ENCODE measurements around the gene KCNK7.

Gene KCNK7

DNA sequence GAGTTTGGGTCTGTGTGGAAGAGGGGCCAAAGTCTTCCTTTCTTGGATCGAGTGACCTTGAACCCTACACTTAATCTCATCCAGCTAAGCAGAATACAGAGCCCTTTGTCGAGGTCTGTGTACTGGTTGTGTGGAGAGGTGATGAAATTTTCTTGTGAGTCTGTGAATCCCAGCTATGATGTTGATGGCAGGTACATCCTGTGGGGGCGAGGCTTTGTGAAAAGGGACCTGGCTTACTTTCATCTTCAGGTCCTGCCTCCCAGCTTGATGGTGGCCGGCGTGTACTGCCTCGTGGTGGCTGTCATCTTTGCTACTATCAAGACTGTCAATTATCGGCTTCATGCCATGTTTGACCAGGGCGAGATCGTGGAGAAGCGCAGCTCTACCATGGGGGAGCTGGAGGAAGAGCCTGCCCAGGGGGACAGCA is 21.0 kb upstream of the KCNK7 start:
- no peak overlapping the region for H3K27ac ChIP-seq (ENCODE audit: low read depth, low read length, severe bottlenecking)
- peaks cover 24% of the 10 kb centered on the region for H3K4me1 ChIP-seq (ENCODE audit: control insufficient read depth, insufficient read depth, low read length, poor library complexity, severe bottlenecking)
- H3K9me3 ChIP-seq (ENCODE audit: control insufficient read depth, low read length) = no peaks in the 10 kb centered on the region
- H3K36me3 ChIP-seq (ENCODE audit: control insufficient read depth, insufficient read depth, low read length) = peaks cover 59% of the 10 kb centered on the region
- H3K4me3 ChIP-seq (ENCODE audit: extremely low read depth, insufficient read depth, low read length, poor library complexity, severe bottlenecking) = peak overlapping the region; percentile 85
- WGBS, 2 experiments (ENCODE audit: insufficient coverage in 2 of 2) = 82 to 88% methylated on average over 7 to 8 of the region's 10 CpGs

DNA sequence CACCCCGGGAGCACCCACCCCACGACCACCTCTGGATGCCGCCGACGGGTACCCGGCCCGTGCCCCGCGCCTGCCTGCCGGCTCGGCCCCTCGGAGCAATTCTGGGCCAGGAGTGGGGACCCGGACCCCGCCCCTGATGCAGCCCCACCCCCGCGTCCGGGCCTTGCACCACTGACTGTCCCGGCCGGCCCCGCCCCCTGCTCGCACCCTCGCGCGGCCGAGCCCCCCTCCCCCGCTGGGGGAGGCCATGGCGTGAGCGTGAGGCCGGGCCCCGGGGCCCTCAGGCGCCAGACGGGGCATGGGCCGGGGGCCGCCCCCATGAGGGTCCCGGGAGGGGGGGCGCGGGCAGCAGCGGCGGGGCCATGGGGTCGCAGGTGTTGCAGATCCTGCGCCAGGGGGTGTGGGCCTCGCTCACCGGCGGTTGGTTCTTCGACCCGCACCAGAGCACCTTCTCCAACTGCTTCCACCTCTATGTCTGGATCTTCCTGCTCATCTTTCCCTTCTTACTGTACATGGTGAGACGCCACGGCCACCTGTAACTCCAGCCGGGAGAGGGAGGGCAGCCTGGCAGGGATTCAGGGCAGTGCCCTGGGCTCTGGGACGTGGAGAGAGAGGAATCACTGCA is 20.5 kb upstream of the KCNK7 start:
- H3K9me3 ChIP-seq (ENCODE audit: control insufficient read depth, low read length) = no peaks in the 10 kb centered on the region
- H3K27ac ChIP-seq (ENCODE audit: low read depth, low read length, severe bottlenecking) = peak overlapping the region; percentile 83
- H3K4me1 ChIP-seq (ENCODE audit: control insufficient read depth, insufficient read depth, low read length, poor library complexity, severe bottlenecking) = peaks cover 29% of the 10 kb centered on the region
- WGBS, 2 experiments (ENCODE audit: insufficient coverage in 2 of 2) = 0 to 4% methylated on average over 35 to 36 of the region's 50 CpGs
- H3K36me3 ChIP-seq (ENCODE audit: control insufficient read depth, insufficient read depth, low read length) = peaks cover 57% of the 10 kb centered on the region
- peak overlapping the region; percentile 85 for H3K4me3 ChIP-seq (ENCODE audit: extremely low read depth, insufficient read depth, low read length, poor library complexity, severe bottlenecking)

DNA sequence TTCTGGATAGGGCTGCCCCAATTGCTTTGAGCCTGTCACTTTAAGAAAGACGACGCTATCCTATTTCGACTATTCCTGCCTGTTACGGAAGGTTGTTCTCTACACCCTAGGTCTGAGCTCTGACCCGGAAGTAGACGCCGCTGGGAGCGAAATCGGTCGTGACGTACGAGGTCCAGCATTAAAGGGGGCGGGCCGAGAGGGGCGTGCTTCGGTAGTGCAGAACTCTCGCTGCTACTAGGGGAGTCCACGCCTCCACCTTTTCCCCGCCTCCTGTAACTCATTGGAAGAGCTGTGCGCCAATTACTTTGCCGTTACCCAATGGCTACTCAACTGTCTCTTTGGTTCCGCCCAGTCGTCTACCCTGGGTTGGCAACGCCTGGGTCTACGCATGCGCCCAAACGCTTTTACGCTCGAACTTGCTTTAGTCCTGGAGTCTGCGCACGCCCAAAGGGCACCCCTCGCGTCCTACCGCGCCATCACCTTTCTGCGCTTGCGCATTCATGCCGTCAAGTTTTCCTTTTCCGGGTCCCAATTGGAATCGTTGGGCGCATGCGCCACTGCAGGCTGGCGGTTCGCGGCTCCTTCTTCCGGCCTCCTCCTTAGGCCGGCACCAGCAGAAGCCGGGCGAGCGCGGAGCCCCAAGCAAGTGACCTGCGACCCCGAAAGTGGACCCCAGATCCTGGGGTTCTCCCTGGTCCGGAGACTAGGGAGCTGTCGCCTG is 19.8 kb upstream of the KCNK7 start, which contains the start of gene PCNX3:
Gene PCNX3 (plus strand): TSS at position 548 of the 721 bp plus-strand sequence. CDS start 536 bp downstream, outside the sequence.
- 0 to 1% methylated on average over 43 to 55 of the region's 55 CpGs for WGBS, 2 experiments (ENCODE audit: insufficient coverage in 2 of 2)
- Histone ChIP-seq H3K4me1 (ENCODE audit: control insufficient read depth, insufficient read depth, low read length, poor library complexity, severe bottlenecking) (peaks cover 36% of the 10 kb centered on the region), H3K27ac (ENCODE audit: low read depth, low read length, severe bottlenecking) (peak within 1 kb of the TSS; percentile 83), H3K36me3 (ENCODE audit: control insufficient read depth, insufficient read depth, low read length) (peaks cover 57% of the 10 kb centered on the region), H3K9me3 (ENCODE audit: control insufficient read depth, low read length) (no peaks in the 10 kb centered on the region), H3K4me3 (ENCODE audit: extremely low read depth, insufficient read depth, low read length, poor library complexity, severe bottlenecking) (peak within 1 kb of the TSS; percentile 85)

GRCh38 chr11:65613091-65613928 is 17.7 kb upstream of the KCNK7 start:
- WGBS, 2 experiments (ENCODE audit: insufficient coverage in 2 of 2) = 67 to 73% methylated on average over 29 to 37 of the region's 43 CpGs
- peaks cover 38% of the 10 kb centered on the region for H3K4me1 ChIP-seq (ENCODE audit: control insufficient read depth, insufficient read depth, low read length, poor library complexity, severe bottlenecking)
- peaks cover 57% of the 10 kb centered on the region for H3K36me3 ChIP-seq (ENCODE audit: control insufficient read depth, insufficient read depth, low read length)

DNA sequence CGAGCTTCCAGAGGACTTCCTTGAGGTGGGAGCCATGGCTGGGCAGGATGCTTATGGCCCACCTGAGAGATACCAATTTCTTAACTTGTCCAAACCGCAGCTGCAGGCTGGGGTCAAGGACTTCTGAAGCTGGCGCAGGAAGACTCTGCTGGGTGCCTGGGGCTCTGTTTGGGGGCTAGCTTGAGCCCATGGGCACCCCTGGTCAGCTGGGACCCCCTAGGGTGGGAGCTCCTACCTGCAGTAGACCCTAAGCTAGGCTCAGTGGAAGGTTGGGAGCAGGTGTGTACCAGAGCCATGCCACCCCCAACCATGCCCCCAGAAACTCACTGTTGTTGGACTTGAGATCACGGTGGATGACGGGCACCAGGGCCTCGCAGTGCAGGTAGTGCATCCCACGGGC is 17.1 kb upstream of the KCNK7 start:
- Histone ChIP-seq H3K4me1 (ENCODE audit: control insufficient read depth, insufficient read depth, low read length, poor library complexity, severe bottlenecking) (peaks cover 42% of the 10 kb centered on the region), H3K36me3 (ENCODE audit: control insufficient read depth, insufficient read depth, low read length) (peaks cover 57% of the 10 kb centered on the region), H3K27ac (ENCODE audit: low read depth, low read length, severe bottlenecking) (peak overlapping the region; percentile 42), H3K9me3 (ENCODE audit: control insufficient read depth, low read length) (no peaks in the 10 kb centered on the region), H3K4me3 (ENCODE audit: extremely low read depth, insufficient read depth, low read length, poor library complexity, severe bottlenecking) (peak overlapping the region; percentile 84)
- 97 to 100% methylated on average over 2 to 7 of the region's 7 CpGs for WGBS, 2 experiments (ENCODE audit: insufficient coverage in 2 of 2)

More at GRCh38 chr11:65613091-65613928, 17.7 kb upstream of the KCNK7 start:
- peak overlapping the region; percentile 84 for H3K4me3 ChIP-seq (ENCODE audit: extremely low read depth, insufficient read depth, low read length, poor library complexity, severe bottlenecking)
- no peaks in the 10 kb centered on the region for H3K9me3 ChIP-seq (ENCODE audit: control insufficient read depth, low read length)
- peak overlapping the region; percentile 79 for H3K27ac ChIP-seq (ENCODE audit: low read depth, low read length, severe bottlenecking)

- peak overlapping the region; percentile 89 for H3K27ac ChIP-seq (ENCODE audit: low read depth, low read length, severe bottlenecking)
- H3K4me3 ChIP-seq (ENCODE audit: extremely low read depth, insufficient read depth, low read length, poor library complexity, severe bottlenecking) = peak overlapping the region; percentile 84
- H3K4me1 ChIP-seq (ENCODE audit: control insufficient read depth, insufficient read depth, low read length, poor library complexity, severe bottlenecking) = peaks cover 43% of the 10 kb centered on the region
- 67 to 85% methylated on average over 7 to 11 of the region's 12 CpGs for WGBS, 2 experiments (ENCODE audit: insufficient coverage in 2 of 2)
- no peaks in the 10 kb centered on the region for H3K9me3 ChIP-seq (ENCODE audit: control insufficient read depth, low read length)
- peaks cover 54% of the 10 kb centered on the region for H3K36me3 ChIP-seq (ENCODE audit: control insufficient read depth, insufficient read depth, low read length)
Measured at GRCh38 chr11:65611758-65612603, 16.4 kb upstream of the KCNK7 start.

DNA sequence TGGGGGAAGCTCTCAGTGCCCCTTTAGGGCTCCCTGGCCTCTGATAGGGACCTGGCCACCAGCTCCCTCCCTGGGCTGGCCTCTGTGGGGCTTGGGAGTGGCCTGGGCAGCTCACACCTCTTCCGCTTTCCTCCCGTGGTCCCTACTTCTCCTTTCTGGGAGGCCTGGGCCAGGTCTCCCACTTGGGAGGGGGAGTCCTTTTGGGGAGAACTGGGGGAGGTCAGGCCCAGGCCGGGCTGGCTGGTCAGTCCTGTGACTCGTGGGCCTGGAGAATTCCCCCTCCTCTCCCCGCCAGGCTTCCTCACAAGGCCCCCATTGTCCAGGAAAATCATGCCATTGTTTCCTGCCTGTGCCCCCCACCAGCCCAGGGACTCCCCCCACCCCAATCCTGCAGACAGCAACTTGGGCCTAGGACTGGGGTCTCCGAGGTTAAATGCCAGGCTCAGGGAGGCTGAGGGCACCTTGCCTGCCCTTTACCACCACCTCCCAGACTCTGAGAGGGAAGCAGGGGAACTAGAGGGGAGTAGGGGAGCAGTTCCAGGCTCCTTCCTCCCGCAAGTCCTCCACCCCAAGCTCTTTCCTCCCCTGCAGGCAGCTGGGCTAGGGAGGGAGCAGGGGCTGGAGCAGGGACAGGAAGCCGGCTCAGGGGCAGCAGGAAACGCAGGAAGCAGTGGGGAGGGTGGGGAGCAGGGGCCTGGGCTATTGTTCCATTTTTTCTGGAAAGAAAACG is 15.6 kb upstream of the KCNK7 start:
- Histone ChIP-seq H3K9me3 (ENCODE audit: control insufficient read depth, low read length) (no peaks in the 10 kb centered on the region), H3K4me1 (ENCODE audit: control insufficient read depth, insufficient read depth, low read length, poor library complexity, severe bottlenecking) (peaks cover 43% of the 10 kb centered on the region), H3K36me3 (ENCODE audit: control insufficient read depth, insufficient read depth, low read length) (peaks cover 52% of the 10 kb centered on the region), H3K4me3 (ENCODE audit: extremely low read depth, insufficient read depth, low read length, poor library complexity, severe bottlenecking) (peak overlapping the region; percentile 84), H3K27ac (ENCODE audit: low read depth, low read length, severe bottlenecking) (peak overlapping the region; percentile 89)
- WGBS, 2 experiments (ENCODE audit: insufficient coverage in 2 of 2) = 25 to 67% methylated on average over 1 of the region's 10 CpGs

GRCh38 chr11:65610404-65610803 is 14.8 kb upstream of the KCNK7 start:
- peak overlapping the region; percentile 84 for H3K4me3 ChIP-seq (ENCODE audit: extremely low read depth, insufficient read depth, low read length, poor library complexity, severe bottlenecking)
- H3K9me3 ChIP-seq (ENCODE audit: control insufficient read depth, low read length) = no peaks in the 10 kb centered on the region
- peaks cover 43% of the 10 kb centered on the region for H3K4me1 ChIP-seq (ENCODE audit: control insufficient read depth, insufficient read depth, low read length, poor library complexity, severe bottlenecking)
- WGBS, 2 experiments (ENCODE audit: insufficient coverage in 2 of 2) = 79 to 82% methylated on average over 3 to 5 of the region's 6 CpGs
- H3K27ac ChIP-seq (ENCODE audit: low read depth, low read length, severe bottlenecking) = peak overlapping the region; percentile 29
- H3K36me3 ChIP-seq (ENCODE audit: control insufficient read depth, insufficient read depth, low read length) = peaks cover 60% of the 10 kb centered on the region

- peaks cover 68% of the 10 kb centered on the region for H3K36me3 ChIP-seq (ENCODE audit: control insufficient read depth, insufficient read depth, low read length)
- H3K27ac ChIP-seq (ENCODE audit: low read depth, low read length, severe bottlenecking) = no peak overlapping the region
- 90 to 100% methylated on average over 5 of the region's 5 CpGs for WGBS, 2 experiments (ENCODE audit: insufficient coverage in 2 of 2)
- H3K4me1 ChIP-seq (ENCODE audit: control insufficient read depth, insufficient read depth, low read length, poor library complexity, severe bottlenecking) = peaks cover 43% of the 10 kb centered on the region
- no peaks in the 10 kb centered on the region for H3K9me3 ChIP-seq (ENCODE audit: control insufficient read depth, low read length)
- no peak overlapping the region for H3K4me3 ChIP-seq (ENCODE audit: extremely low read depth, insufficient read depth, low read length, poor library complexity, severe bottlenecking)
Measured at GRCh38 chr11:65609665-65610064, 14.1 kb upstream of the KCNK7 start.
